ENCODE results near the gene TMEM8B. TPM values are rescaled to one million over a fixed set of nuclear protein-coding genes. Genes with fewer than 3 reads are reported as not detected.

TMEM8B gene
- polyA plus RNA-seq, 1 of the 3 experiments (the other 2 are of a cell fraction): 5.8 TPM

DNA sequence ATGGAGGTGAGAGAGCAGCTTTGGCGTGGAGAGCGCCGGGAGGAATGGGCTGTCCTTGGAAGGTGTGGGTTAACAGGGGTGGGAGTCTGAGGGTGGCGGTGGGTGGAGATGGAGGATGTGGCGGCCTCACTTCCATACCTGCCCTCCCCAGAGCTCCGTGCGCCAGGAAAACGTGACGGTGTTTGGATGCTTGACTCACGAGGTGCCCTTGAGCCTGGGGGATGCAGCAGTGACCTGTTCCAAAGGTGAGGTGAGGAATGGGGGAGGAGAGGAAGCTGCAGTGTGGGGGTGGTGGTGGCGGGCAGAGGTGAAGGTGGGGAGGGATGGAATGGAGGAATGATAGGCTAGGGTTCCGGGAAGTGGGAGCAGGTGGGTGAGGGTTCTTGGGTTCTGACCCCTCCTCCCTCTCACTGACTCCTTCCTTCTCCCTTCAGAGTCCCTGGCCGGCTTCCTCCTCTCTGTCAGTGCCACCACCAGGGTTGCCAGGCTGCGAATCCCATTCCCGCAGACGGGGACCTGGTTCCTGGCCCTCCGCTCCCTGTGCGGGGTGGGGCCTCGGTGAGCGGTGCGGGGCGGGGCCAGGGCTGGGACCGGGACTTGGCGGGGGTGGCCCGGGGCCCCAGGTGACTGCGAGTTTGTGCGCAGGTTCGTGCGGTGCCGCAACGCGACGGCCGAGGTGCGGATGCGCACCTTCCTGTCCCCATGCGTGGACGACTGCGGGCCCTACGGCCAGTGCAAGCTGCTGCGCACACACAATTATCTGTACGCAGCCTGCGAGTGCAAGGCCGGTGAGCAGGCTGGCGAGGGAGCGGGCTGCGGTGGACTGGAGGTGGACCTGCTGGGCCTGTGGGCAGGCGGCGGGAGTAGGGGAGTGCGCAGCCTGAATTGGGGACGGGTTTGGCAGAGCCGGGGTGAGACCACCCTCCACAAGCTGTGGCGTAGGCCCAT is 17.1 kb downstream of the TMEM8B start:
- Histone ChIP-seq H3K4me2 (no peak overlapping the region), H3K27me3 (ENCODE audit: insufficient read depth) (no peaks in the 10 kb centered on the region), H3F3A (replicated peaks; ENCODE audit: insufficient read depth) (peaks cover 16% of the 10 kb centered on the region), H4K20me1 (ENCODE audit: insufficient read depth) (no peaks in the 10 kb centered on the region), H2AFZ (ENCODE audit: low read depth) (no peak overlapping the region), H3K9me2 (no peaks in the 10 kb centered on the region), H3K4me1 (ENCODE audit: control insufficient read depth in 1 of 2, insufficient read depth in 2 of 2, low read depth in 1 of 2, low read length in 1 of 2) (peaks cover 6 to 14% of the 10 kb centered on the region in 2 experiments), H3K27ac (ENCODE audit: low read depth in 2 of 2, low read length in 1 of 2) (peak overlapping the region in 1 of 2 experiments; percentile 68; a peak in 2 of 4 replicates), H3K36me3 (replicated peaks in 1 of 2; ENCODE audit: control insufficient read depth in 1 of 2, insufficient read depth in 2 of 2, low read length in 1 of 2) (peaks cover 0 to 6% of the 10 kb centered on the region in 2 experiments), H3K79me2 (ENCODE audit: insufficient read depth) (no peaks in the 10 kb centered on the region), H3K9ac (no peak overlapping the region), H3K4me3 (ENCODE audit: low read depth in 2 of 2, low read length in 1 of 2) (no peak overlapping the region), H3K9me3 (no peaks in the 10 kb centered on the region)
- CTCF ChIA-PET: interaction anchor here (0.8 to 1.9 kb wide), 7 partner anchors 11 to 56 kb away, joined by 3 to 8 read pairs (median 5); no protein-coding TSS in a partner anchor
- 91% methylated on average over 30 of the region's 53 CpGs for WGBS (ENCODE audit: low lambda C conversion rate)
- TF ChIP-seq, protein P1, sequence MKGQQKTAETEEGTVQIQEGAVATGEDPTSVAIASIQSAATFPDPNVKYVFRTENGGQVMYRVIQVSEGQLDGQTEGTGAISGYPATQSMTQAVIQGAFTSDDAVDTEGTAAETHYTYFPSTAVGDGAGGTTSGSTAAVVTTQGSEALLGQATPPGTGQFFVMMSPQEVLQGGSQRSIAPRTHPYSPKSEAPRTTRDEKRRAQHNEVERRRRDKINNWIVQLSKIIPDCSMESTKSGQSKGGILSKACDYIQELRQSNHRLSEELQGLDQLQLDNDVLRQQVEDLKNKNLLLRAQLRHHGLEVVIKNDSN (IDR thresholded peaks at IDR 0.05; ENCODE audit: borderline replicate concordance, low read depth): no peak
- TF ChIP-seq MXI1 (IDR thresholded peaks at IDR 0.05; ENCODE audit: low read depth, low read length): no peak
- no peak for TF ChIP-seq FOXM1 (IDR thresholded peaks at IDR 0.05; ENCODE audit: low read depth)
- TF ChIP-seq, protein P2, sequence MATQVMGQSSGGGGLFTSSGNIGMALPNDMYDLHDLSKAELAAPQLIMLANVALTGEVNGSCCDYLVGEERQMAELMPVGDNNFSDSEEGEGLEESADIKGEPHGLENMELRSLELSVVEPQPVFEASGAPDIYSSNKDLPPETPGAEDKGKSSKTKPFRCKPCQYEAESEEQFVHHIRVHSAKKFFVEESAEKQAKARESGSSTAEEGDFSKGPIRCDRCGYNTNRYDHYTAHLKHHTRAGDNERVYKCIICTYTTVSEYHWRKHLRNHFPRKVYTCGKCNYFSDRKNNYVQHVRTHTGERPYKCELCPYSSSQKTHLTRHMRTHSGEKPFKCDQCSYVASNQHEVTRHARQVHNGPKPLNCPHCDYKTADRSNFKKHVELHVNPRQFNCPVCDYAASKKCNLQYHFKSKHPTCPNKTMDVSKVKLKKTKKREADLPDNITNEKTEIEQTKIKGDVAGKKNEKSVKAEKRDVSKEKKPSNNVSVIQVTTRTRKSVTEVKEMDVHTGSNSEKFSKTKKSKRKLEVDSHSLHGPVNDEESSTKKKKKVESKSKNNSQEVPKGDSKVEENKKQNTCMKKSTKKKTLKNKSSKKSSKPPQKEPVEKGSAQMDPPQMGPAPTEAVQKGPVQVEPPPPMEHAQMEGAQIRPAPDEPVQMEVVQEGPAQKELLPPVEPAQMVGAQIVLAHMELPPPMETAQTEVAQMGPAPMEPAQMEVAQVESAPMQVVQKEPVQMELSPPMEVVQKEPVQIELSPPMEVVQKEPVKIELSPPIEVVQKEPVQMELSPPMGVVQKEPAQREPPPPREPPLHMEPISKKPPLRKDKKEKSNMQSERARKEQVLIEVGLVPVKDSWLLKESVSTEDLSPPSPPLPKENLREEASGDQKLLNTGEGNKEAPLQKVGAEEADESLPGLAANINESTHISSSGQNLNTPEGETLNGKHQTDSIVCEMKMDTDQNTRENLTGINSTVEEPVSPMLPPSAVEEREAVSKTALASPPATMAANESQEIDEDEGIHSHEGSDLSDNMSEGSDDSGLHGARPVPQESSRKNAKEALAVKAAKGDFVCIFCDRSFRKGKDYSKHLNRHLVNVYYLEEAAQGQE (IDR thresholded peaks at IDR 0.05; ENCODE audit: low read depth, low read length): no peak
- no peak for TF ChIP-seq EZH2phosphoT487 (IDR thresholded peaks at IDR 0.05; ENCODE audit: borderline replicate concordance, low read depth)
- TF ChIP-seq ELF1 (IDR thresholded peaks at IDR 0.05): no peak
- no peak for TF ChIP-seq TAF1 (IDR thresholded peaks at IDR 0.05; ENCODE audit: borderline replicate concordance, low read depth, low read length)
- no peak for TF ChIP-seq RFX5 (IDR thresholded peaks at IDR 0.05; ENCODE audit: low read length)
- TF ChIP-seq CHD2 (IDR thresholded peaks at IDR 0.05; ENCODE audit: low read length, partially characterized antibody): no peak
- POLR2A ChIA-PET: no interaction called here
- no peak for DNase-seq

All from SK-N-SH (cell line).